HAP-1 (cell line): ENCODE measurements around the gene IL9R.
"Not testable (repeated sequence)": the region's sequence is repeated elsewhere in the genome, so short reads cannot be mapped to it uniquely, and the experiment has no call there.

ENCODE experiments used
- DNase-seq, 2 experiments: peaks; one replicate each; pipeline ENCODE4 v3.0.0-alpha.2; 2016 to 2020; ENCODE audit warnings: low spot score in 2 of 2
- H3K27me3 ChIP-seq: fragments of 250-450 bp; sonication (Bioruptor Pico); 2 replicates; pipeline ENCODE4 v1.5.1; 2020; ENCODE audit warnings: low read depth, mild to moderate bottlenecking, moderate library complexity
- H3K36me3 ChIP-seq: fragments of 250-450 bp; sonication (Bioruptor Pico); replicated peaks from 2 replicates; pipeline ENCODE4 v1.5.1; 2020; ENCODE audit warnings: mild to moderate bottlenecking
- H3K4me1 ChIP-seq: fragments of 250-450 bp; sonication (Bioruptor Pico); 2 replicates; pipeline ENCODE4 v1.5.1; 2020; ENCODE audit warnings: mild to moderate bottlenecking
- H3K4me3 ChIP-seq: fragments of 250-450 bp; sonication (Bioruptor Pico); 2 replicates; pipeline ENCODE4 v1.5.1; 2020; ENCODE audit warnings: mild to moderate bottlenecking, moderate library complexity
- H3K9me3 ChIP-seq: fragments of 250-450 bp; sonication (Bioruptor Pico); 2 replicates; pipeline ENCODE4 v1.5.1; 2020; ENCODE audit warnings: mild to moderate bottlenecking, moderate library complexity
- in situ Hi-C: fragments of 300-500 bp; cut with MboI; formaldehyde crosslinking; loops from 3 replicates; pipeline ENCODE4 v1.14.3; 2020; ENCODE audit warnings: low sequenced_read_pairs, inconsistent platforms, mixed read lengths

IL9R gene

DNA sequence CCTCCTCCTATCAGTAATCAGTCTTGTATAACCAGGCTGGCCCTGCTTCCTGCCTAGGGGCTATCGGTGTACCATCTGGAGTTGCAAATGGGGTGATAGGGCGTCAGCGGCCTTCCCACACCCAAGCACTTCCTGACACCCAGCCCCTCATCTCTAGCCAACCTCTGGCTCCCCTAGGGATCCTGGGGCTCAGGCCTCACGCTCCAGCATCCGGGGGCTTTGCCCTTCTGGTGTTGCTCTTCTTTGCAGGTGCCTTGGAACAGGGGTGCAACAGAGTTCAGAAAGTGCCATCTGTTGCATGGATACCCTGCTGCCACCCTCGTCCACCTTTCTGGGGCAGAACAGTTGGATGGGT is 4.1 kb downstream of the IL9R start:
- H3K36me3 ChIP-seq: no peaks in the 10 kb centered on the region
- in situ Hi-C loops: no loop called here
- no peaks in the 10 kb centered on the region for H3K4me1 ChIP-seq
- no peak for DNase-seq
- no peaks in the 10 kb centered on the region for H3K27me3 ChIP-seq
- no peaks in the 10 kb centered on the region for H3K9me3 ChIP-seq
- H3K4me3 ChIP-seq: no peak overlapping the region

DNA sequence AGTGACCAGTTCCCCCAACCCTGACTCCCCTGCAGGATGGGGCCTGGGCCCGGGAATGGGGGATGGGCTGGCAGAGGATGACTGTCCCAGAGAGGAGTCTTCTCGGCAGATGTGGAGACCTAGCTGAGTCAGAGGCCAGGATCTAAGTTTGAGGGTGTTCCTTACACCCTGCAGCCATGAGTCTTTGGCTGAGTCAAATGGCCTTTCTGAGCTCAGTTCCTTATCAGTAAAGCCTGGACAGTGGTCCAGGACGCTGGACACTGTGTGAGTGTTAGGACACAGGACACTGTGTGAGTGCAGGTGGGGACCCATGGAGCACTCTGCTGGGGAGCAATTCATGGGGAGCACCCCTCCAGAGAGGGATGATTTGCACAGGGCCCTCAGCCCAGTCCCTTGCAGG is 5.0 kb downstream of the IL9R start:
- DNase-seq: no peak
- in situ Hi-C loops: no loop called here
- Histone ChIP-seq H3K9me3 (no peaks in the 10 kb centered on the region), H3K27me3 (no peaks in the 10 kb centered on the region), H3K4me1 (no peaks in the 10 kb centered on the region), H3K36me3 (no peaks in the 10 kb centered on the region), H3K4me3 (no peak overlapping the region)

DNA sequence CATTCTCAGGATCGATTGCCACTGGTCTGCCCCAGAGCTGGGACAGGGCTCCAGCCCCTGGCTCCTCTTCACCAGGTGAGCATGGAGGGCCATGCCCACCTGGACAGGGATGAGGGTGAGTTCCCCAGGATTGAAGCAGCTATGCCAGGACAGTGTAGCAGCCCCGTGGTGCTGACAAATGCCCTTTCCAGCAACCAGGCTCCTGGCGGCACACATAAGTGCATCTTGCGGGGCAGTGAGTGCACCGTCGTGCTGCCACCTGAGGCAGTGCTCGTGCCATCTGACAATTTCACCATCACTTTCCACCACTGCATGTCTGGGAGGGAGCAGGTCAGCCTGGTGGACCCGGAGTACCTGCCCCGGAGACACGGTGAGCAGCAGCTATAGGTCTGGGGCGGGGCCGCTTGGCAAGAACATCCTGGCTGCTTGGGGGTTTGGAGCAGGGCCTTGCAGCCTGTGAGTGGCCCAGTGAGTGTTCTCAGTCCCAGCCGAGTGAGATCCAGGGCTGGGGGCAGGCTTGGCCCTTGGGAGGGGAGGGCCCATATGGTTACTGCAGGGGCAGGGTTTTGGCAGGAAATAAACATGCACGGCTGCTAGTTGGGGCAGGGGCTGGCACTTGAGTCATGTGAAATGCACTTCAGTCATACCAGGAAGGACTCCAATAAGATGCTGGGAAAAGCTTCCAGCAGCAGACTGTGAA is 6.1 kb downstream of the IL9R start:
- no peak for DNase-seq
- Histone ChIP-seq H3K4me3 (no peak overlapping the region), H3K9me3 (no peaks in the 10 kb centered on the region), H3K27me3 (no peaks in the 10 kb centered on the region), H3K36me3 (no peaks in the 10 kb centered on the region), H3K4me1 (no peaks in the 10 kb centered on the region)
- in situ Hi-C loops: no loop called here

DNA sequence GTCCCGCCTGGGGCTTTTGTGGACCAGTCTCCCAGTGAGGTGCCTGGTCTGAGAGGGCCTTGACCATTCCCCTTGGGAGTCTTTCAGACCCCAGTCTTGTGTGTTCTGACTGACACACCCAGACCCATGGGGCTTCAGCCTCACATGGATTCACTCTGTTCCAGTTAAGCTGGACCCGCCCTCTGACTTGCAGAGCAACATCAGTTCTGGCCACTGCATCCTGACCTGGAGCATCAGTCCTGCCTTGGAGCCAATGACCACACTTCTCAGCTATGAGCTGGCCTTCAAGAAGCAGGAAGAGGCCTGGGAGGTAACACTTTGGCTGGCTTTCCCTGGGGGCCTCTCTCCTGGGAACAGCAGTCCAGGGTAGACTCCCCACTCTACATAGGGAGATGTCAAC is 6.8 kb downstream of the IL9R start:
- H3K9me3 ChIP-seq: no peaks in the 10 kb centered on the region
- no peaks in the 10 kb centered on the region for H3K4me1 ChIP-seq

DNA sequence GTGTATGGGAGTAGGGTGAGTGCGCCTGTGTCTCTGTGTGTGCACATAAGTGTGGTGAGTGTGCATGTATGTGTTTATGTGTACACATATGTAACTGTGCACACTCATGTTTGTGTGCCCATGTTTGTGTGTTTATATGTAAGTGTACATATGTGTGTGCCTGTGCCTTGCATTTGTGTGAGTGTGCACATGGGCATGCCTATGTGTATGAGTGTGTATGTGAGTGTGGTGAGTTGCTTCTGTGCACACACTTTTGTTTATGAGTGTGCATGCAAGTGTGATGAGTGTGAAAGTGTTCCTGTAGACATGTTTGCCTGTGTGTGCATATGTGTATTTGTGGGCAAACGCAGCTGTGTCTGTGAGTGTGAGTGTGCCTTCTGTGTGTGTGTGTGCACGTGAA is 7.2 kb downstream of the IL9R start:
- Histone ChIP-seq H3K4me3 (no peak overlapping the region), H3K9me3 (no peaks in the 10 kb centered on the region)
- no peak for DNase-seq

More for the DNA sequence above, 6.8 kb downstream of the IL9R start:
- no peaks in the 10 kb centered on the region for H3K27me3 ChIP-seq
- no peaks in the 10 kb centered on the region for H3K36me3 ChIP-seq
- no peak overlapping the region for H3K4me3 ChIP-seq
- in situ Hi-C loops: no loop called here
- DNase-seq: no peak

DNA sequence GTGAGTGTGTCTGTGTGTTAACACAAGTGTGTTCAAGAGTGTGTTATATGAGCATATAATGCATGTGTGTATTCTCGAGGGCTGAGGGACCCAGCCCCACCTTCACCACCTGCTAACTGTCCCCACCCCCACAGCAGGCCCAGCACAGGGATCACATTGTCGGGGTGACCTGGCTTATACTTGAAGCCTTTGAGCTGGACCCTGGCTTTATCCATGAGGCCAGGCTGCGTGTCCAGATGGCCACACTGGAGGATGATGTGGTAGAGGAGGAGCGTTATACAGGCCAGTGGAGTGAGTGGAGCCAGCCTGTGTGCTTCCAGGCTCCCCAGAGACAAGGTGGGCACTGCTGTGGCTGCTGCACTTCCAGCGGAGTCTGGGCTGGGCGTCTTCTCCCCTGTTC is 7.6 kb downstream of the IL9R start:
- H3K4me1 ChIP-seq: no peaks in the 10 kb centered on the region
- no peaks in the 10 kb centered on the region for H3K9me3 ChIP-seq
- in situ Hi-C loops: no loop called here
- H3K36me3 ChIP-seq: no peaks in the 10 kb centered on the region
- no peak for DNase-seq
- no peaks in the 10 kb centered on the region for H3K27me3 ChIP-seq
- no peak overlapping the region for H3K4me3 ChIP-seq

More for the DNA sequence above, 7.2 kb downstream of the IL9R start:
- Histone ChIP-seq H3K36me3 (no peaks in the 10 kb centered on the region), H3K4me1 (no peaks in the 10 kb centered on the region), H3K27me3 (no peaks in the 10 kb centered on the region)
- in situ Hi-C loops: no loop called here

DNA sequence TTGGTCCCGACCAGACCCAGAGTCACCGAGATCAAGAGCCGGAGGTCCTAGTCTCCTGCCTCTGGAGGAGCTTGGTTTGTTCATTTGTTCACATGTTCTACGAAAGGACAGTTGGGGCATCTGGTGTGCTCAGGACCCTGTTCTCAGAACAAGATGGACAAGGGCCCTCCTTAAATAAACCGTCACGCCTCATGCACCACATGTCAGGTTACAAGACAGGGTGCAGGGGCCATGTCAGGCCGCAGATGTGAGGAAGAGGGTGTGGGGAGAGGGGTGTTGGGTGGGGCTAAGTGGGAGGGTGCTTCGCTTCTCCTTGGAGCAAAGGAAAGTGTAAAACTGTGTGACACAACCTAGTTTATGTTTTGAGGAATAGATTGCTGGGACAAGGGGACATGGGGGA is 9.0 kb downstream of the IL9R start:
- H3K4me1 ChIP-seq, H3K4me3 ChIP-seq, DNase-seq, H3K9me3 ChIP-seq, H3K27me3 ChIP-seq, in situ Hi-C loops, H3K36me3 ChIP-seq: not testable (repeated sequence)

DNA sequence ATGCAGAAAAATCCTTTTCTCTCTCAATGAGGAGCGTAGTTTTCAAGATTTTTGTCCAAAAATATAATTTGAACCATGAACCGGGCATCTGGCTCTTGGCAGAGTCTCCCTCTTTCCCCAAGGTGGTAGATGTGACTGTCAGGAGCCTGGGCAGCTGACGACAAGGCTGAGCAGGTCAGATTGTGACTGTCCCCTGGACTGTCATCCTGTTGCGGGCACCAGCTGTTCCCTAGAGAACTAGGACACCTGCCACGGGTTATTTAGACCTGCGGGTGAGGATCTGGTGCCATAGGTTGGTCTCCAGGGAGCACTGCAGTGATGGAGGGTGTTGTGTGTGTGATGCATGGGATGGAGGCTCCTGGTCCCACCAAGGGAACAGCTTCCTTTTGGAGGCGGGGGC is 10.9 kb downstream of the IL9R start:
- DNase-seq, H3K4me1 ChIP-seq, in situ Hi-C loops, H3K9me3 ChIP-seq, H3K27me3 ChIP-seq, H3K4me3 ChIP-seq, H3K36me3 ChIP-seq: not testable (repeated sequence)

DNA sequence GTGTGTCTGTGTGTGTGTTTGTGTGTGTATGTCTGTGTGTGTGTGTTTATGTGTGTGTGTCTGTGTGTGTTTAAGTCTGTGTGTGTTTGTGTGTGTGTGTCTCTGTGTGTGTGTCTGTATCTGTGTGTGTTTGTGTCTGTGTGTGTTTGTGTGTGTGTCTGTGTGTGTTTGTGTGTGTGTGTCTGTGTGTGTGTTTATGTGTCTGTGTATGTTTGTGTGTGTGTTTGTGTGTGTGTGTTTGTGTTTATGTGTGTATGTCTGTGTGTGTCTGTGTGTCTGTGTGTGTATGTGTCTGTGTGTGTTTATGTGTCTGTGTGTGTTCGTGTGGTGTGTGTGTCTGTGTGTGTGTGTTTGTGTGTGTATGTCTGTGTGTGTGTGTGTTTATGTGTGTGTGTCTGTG is 11.4 kb downstream of the IL9R start:
- Histone ChIP-seq H3K4me1 (no peaks in the 10 kb centered on the region), H3K36me3 (no peaks in the 10 kb centered on the region), H3K27me3 (no peaks in the 10 kb centered on the region), H3K9me3 (no peaks in the 10 kb centered on the region), H3K4me3 (no peak overlapping the region)
- in situ Hi-C loops: no loop called here
- DNase-seq: no peak

DNA sequence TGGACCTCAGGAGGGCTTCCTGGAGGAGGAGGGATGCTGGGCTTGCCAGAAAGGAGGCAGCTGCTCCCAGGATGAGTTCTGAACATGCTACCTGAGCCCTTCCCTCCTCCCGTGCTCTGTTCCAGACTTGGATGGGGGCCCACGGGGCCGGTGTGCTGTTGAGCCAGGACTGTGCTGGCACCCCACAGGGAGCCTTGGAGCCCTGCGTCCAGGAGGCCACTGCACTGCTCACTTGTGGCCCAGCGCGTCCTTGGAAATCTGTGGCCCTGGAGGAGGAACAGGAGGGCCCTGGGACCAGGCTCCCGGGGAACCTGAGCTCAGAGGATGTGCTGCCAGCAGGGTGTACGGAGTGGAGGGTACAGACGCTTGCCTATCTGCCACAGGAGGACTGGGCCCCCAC is 12.2 kb downstream of the IL9R start:
- H3K4me1 ChIP-seq, DNase-seq, H3K36me3 ChIP-seq, H3K9me3 ChIP-seq, H3K27me3 ChIP-seq, H3K4me3 ChIP-seq, in situ Hi-C loops: not testable (repeated sequence)

DNA sequence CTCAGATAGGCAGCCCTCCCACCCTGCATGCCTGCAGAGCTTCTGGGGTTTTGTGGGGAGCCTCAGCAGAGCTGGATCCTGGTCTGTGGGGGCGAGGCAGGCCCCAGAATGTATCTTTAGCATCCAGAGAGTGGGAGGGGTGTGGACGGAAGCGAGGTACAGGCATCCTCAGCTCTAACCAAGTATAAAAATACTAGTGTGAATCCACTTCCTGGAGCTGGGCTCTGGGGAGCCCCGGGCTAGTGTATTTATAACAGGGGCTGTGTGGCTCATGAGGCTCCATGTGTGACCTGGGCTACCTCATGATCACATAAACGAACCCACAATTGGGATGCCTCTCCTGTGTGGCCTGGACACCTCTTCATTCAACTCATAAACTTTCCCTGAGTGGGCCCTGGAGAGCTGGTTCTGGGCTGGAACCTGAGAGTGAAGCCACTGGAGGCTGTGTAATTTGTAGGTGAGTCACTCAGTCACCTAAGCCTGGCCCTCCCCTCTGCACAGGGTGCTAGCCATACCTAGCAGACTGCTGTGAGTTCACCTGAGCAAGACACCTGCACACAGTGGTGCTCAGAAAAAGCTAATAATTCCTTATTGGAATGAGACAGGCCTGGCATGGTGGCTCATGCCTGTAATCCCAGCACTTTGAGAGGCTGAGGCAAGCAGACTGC is 15.9 kb downstream of the IL9R start:
- H3K27me3 ChIP-seq, DNase-seq, H3K9me3 ChIP-seq, H3K4me3 ChIP-seq, in situ Hi-C loops, H3K36me3 ChIP-seq, H3K4me1 ChIP-seq: not testable (repeated sequence)

DNA sequence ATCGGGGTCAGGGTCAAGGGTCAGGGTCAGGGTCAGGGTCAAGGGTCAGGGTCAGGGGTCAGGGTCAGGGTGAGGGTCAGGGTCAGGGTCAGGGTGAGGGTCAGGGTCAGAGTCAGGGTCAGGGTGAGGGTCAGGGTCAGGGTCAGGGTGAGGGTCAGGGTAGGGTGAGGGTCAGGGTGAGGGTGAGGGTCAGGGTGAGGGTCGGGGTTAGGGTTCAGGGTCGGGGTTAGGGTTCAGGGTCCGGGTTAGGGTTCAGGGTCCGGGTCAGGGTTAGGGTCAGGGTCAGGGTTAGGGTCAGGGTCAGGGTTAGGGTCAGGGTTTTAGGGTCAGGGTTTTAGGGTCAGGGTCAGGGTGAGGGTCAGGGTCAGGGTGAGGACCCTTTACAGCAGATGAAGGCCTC is 22.4 kb downstream of the IL9R start:
- not testable (repeated sequence) for H3K27me3 ChIP-seq, H3K9me3 ChIP-seq

DNA sequence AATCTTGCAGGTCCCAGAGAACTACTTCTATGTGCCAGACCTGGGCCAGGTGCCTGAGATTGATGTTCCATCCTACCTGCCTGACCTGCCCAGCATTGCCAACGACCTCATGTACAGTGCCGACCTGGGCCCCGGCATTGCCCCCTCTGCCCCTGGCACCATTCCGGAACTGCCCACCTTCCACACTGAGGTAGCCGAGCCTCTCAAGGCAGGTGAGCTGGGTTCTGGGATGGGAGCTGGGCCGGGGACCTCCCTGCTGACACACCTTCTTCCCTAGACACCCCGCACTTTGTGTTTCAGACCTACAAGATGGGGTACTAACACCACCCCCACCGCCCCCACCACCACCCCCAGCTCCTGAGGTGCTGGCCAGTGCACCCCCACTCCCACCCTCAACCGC is 25.5 kb downstream of the IL9R start:
- H3K27me3 ChIP-seq, H3K9me3 ChIP-seq, H3K4me3 ChIP-seq, in situ Hi-C loops, H3K36me3 ChIP-seq, DNase-seq, H3K4me1 ChIP-seq: not testable (repeated sequence)

More for the DNA sequence above, 22.4 kb downstream of the IL9R start:
- in situ Hi-C loops, H3K4me3 ChIP-seq, H3K36me3 ChIP-seq, DNase-seq, H3K4me1 ChIP-seq: not testable (repeated sequence)

DNA sequence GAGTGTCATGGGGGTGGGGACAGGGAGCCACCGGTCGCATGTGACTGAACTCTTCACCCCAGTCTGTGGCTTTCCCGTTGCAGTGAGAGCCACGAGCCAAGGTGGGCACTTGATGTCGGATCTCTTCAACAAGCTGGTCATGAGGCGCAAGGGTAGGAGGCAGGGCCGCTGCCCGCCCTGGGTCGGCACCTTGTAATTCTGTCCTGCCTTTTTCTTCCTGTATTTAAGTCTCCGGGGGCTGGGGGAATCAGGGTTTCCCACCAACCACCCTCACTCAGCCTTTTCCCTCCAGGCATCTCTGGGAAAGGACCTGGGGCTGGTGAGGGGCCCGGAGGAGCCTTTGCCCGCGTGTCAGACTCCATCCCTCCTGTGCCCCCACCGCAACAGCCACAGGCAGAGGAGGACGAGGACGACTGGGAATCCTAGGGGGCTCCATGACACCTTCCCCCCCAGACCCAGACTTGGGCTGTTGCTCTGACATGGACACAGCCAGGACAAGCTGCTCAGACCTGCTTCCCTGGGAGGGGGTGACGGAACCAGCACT is 27.5 kb downstream of the IL9R start:
- H3K4me1 ChIP-seq, H3K36me3 ChIP-seq, H3K4me3 ChIP-seq, in situ Hi-C loops, DNase-seq, H3K27me3 ChIP-seq, H3K9me3 ChIP-seq: not testable (repeated sequence)
